ENCODE data around the gene UBE2H. TPM values are rescaled to one million over a fixed set of nuclear protein-coding genes. Genes with fewer than 3 reads are reported as not detected.

The UBE2H gene
- total RNA-seq, 6 donors from 2014 or later = 60.5 to 138 (median 65.4) TPM

DNA sequence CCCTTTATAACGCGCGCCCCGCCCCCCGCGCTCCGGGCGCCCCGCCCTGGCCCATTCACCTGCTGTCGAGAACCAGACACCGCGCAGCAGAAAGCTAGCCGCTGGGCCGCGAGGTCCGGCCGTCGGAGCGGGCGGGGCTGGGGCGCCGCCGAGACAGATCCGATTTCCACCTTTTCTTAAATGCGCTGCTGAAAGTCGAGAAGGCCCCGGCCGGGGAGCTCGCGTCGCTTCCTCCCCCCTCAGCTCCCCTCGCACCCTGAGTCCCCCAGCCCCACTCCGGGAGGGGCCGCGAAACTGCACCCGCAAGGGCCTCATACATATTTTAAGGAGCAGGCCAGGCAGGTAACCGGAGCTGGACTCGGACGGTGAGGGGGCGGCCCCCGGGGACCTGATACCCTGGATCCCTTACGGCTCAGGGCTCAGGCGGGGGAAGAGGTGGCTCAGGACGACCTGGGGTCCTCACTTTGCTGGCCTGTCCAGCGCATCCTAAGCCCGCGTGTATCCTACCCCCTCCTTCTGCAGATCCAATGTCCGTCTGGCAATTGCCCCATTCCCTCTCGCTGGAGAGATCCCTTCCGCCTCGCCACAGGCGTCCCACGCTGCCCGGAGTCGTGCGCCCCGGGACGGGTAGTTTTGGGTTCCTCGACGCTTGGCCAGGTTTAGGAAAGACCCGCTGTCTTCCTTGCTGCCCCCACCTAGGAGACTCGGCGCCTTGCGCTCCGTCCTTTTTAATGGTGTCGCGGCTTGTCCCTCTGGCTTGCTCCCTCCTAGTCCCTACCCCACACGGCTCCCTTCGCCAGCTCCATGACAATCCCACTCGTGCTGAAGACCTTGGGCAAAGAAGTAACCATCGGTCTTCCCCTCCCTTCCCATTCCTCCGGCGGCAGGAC lies 170.6 kb downstream of the UBE2H start:
- TF ChIP-seq, protein P1, sequence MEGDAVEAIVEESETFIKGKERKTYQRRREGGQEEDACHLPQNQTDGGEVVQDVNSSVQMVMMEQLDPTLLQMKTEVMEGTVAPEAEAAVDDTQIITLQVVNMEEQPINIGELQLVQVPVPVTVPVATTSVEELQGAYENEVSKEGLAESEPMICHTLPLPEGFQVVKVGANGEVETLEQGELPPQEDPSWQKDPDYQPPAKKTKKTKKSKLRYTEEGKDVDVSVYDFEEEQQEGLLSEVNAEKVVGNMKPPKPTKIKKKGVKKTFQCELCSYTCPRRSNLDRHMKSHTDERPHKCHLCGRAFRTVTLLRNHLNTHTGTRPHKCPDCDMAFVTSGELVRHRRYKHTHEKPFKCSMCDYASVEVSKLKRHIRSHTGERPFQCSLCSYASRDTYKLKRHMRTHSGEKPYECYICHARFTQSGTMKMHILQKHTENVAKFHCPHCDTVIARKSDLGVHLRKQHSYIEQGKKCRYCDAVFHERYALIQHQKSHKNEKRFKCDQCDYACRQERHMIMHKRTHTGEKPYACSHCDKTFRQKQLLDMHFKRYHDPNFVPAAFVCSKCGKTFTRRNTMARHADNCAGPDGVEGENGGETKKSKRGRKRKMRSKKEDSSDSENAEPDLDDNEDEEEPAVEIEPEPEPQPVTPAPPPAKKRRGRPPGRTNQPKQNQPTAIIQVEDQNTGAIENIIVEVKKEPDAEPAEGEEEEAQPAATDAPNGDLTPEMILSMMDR (IDR thresholded peaks at IDR 0.05) = no peak
- TF ChIP-seq POLR2AphosphoS5 (IDR thresholded peaks at IDR 0.05) (no peak), POLR2A (IDR thresholded peaks at IDR 0.05) (no peak), EP300 (IDR thresholded peaks at IDR 0.05) (no peak)
- H3K4me3 ChIP-seq = peak overlapping the region in 2 of 4 donors; percentile 66 to 69
- peaks cover 65 to 78% (median 74%) of the 10 kb centered on the region in 4 donors for H3K4me1 ChIP-seq

DNA sequence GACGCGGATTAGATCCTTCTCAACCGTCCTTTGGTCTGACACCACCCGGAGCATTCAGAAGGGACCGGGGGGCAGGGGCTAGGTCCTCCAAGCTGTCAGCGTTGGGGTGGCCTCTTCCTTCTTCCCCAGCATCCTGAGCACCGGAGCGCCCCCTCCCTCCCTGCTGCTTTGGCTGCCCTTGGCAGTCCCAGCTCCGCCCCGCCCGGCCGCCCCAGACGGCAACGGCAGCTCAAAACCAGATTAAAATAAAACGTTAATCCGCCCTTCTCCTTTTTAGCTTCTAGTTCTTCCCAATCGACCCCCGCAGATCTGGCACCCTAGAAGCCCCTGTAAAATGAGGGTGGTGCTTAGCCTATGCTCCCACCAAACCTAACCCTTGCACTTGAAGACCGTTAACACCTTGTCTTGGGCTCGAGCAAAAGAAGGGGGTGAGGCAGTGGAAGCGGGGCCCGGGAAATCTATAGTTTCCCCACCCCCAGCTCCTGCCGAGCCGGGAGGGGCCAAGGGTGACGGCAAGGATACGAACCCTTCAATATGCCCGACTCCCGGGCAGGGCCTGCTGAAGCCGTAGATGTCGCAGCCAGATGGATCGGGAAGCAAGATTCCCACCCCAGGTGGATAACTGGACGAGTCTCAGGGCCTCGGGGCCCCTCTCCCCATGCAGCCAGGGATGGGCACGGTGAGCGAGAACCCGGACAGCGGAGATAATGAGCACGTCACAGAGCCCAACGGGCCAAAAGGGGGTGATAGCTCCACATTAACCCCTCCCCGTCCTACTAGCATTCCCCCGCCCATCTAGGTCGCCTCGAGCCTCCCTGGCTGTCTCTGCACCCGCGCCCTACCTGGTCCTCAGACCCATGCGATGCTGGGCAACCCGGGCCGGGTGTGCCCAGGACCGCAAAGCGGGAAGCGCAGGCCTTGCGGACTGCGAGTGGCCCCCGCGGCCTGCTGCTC lies 171.5 kb downstream of the UBE2H start:
- Histone ChIP-seq H3K9me3 (no peaks in the 10 kb centered on the region), H3K27ac (no peak overlapping the region), H3K36me3 (no peaks in the 10 kb centered on the region), H3K4me1 (peaks cover 65 to 78% (median 74%) of the 10 kb centered on the region in 4 donors), H3K4me3 (peak overlapping the region in 3 of 4 donors; percentile 58 to 69 (median 66)), H3K27me3 (peaks cover 4 to 92% (median 67%) of the 10 kb centered on the region in 4 donors)
- ATAC-seq (ENCODE audit: low FRiP score in 2 of 2) (no peak), DNase-seq (no peak)
- TF ChIP-seq POLR2A (IDR thresholded peaks at IDR 0.05) (no peak), POLR2AphosphoS5 (IDR thresholded peaks at IDR 0.05) (no peak), EP300 (IDR thresholded peaks at IDR 0.05) (no peak)
- TF ChIP-seq, protein P1 (IDR thresholded peaks at IDR 0.05) = no peak
- 4 to 5% methylated on average over 30 to 35 of the region's 55 CpGs for WGBS, 2 donors

More for the DNA sequence above, 170.6 kb downstream of the UBE2H start:
- WGBS, 2 donors = 6 to 7% methylated on average over 28 to 30 of the region's 73 CpGs
- Histone ChIP-seq H3K9me3 (no peaks in the 10 kb centered on the region), H3K27me3 (peaks cover 6 to 98% (median 68%) of the 10 kb centered on the region in 4 donors), H3K27ac (no peak overlapping the region), H3K36me3 (no peaks in the 10 kb centered on the region)
- no peak for ATAC-seq (ENCODE audit: low FRiP score in 2 of 2)
- DNase-seq = peak in 1 of 2 donors; percentile 89

Small RNA genes lying within 50 kb of the gene (small RNA-seq; reads per million reads assigned to genes)
- 0 reads per million in 4 donors for gene RF00019

Other genes starting within 250 kb of the UBE2H start
- gene ZC3HC1, start 98.4 kb upstream of the UBE2H start, total RNA-seq = 10 to 100 TPM in 3 of 6 donors, 1 to 10 TPM in 3; 6.4 to 15.1 (median 10.6) TPM
- gene KLHDC10, start 117.6 kb upstream of the UBE2H start, total RNA-seq = 10 to 100 TPM in 5 of 6 donors, 1 to 10 TPM in 1; 8.8 to 33.9 (median 25.3) TPM

Data from upper lobe of left lung (tissue), 6 donors.